Measurements from ENCODE around the gene IFITM5. TPM values are rescaled to one million over a fixed set of nuclear protein-coding genes. Genes with fewer than 3 reads are reported as not detected.
A peak's percentile ranks its signal among the peaks of the same experiment; 100 is the strongest.

Gene IFITM5
- total RNA-seq, 1 donor = not detected

DNA sequence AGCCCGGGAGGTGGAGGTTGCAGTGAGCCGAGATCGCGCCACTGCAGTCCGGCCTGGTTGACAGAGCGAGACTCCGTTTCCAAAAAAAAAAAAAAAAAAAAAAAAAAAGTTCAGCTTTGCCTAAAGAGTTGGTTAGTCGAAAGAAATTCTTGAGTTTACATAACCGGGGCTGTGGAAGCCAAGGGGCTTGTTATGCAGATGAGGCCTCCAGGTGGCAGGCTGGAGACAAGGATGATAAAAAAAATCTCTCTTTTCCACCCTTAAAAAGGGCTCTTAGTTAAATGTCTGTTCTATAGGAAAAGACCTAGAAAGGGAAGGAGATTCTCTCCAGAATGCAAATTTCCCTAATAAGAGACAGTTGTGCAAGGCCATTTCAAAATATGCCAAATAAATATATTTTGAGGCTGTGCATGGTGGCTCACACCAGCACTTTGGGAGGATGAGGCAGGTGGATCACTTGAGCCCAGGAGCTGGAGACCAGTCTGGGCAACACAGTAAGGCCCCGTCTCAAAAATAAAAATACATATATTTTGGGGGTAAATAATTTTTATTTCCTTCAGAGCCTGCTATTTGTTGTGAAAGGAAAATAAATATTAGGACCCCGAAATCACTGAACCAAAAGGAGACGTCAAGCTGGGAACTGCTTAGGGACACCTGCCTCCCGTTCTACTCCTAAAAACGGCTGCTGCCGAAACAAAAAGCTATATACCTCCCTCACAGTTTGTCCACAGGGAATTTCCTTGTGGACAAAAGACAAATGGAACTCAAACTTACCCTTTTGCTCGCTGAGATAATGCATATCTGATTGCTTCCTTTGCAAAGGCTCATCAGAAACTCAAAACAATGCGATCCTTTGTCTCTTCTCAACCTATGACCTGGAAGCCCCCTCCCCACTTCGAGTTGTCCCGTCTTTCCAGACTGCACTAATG is 5.9 kb upstream of the IFITM5 start:
- no peak overlapping the region for H3K4me3 ChIP-seq (ENCODE audit: low read depth, low read length)
- peak; percentile 90 for DNase-seq (ENCODE audit: low read depth)
- TF ChIP-seq, protein P1, sequence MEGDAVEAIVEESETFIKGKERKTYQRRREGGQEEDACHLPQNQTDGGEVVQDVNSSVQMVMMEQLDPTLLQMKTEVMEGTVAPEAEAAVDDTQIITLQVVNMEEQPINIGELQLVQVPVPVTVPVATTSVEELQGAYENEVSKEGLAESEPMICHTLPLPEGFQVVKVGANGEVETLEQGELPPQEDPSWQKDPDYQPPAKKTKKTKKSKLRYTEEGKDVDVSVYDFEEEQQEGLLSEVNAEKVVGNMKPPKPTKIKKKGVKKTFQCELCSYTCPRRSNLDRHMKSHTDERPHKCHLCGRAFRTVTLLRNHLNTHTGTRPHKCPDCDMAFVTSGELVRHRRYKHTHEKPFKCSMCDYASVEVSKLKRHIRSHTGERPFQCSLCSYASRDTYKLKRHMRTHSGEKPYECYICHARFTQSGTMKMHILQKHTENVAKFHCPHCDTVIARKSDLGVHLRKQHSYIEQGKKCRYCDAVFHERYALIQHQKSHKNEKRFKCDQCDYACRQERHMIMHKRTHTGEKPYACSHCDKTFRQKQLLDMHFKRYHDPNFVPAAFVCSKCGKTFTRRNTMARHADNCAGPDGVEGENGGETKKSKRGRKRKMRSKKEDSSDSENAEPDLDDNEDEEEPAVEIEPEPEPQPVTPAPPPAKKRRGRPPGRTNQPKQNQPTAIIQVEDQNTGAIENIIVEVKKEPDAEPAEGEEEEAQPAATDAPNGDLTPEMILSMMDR (IDR thresholded peaks at IDR 0.05; ENCODE audit: insufficient read depth, low read length) = peak; percentile 83

DNA sequence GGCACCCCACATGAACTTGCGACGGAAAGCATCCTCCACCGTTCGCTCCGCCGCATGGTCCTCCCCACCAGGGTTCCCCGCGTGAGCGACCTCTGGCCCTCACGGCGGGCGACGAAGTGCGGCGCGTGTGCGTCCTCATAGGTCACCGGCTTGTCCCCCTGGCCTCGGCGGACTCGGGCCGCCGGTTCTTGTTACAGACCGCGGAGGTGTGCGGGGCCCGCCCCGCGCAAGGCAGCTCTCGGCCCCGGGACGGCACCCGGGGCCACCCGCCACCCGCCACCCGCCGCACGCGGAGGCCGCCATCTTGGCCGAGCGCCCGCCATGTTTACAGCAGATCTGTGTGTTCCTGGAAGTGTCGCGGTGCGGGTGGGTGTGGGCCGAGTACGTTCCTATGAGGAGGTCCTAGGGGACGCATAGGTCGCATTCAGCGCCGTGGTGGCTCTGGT is 4.8 kb upstream of the IFITM5 start:
- no peak for DNase-seq (ENCODE audit: low read depth)
- no peak overlapping the region for H3K4me3 ChIP-seq (ENCODE audit: low read depth, low read length)
- TF ChIP-seq, protein P1 (IDR thresholded peaks at IDR 0.05; ENCODE audit: insufficient read depth, low read length) = no peak

DNA sequence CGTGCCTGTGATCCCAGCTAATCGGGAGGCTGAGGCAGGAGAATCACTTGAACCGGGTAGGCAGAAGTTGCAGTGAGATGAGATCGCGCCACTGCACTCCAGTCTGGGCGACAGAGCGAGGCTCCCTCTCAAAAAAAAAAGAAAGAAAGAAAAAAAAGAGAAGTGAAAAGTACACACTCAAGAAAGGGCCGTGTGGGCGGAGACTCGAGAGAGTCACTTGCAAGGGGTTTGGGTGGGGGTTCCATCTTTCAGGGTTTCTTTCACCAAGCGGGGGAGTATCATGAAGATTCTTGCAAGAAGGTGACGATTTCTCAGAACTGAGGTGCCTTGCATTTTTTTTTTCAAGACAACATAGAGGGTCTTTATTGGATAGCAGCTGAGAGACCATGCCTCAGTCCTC is 4.0 kb upstream of the IFITM5 start:
- H3K4me3 ChIP-seq (ENCODE audit: low read depth, low read length) = no peak overlapping the region
- no peak for DNase-seq (ENCODE audit: low read depth)
- TF ChIP-seq, protein P1 (IDR thresholded peaks at IDR 0.05; ENCODE audit: insufficient read depth, low read length) = no peak

DNA sequence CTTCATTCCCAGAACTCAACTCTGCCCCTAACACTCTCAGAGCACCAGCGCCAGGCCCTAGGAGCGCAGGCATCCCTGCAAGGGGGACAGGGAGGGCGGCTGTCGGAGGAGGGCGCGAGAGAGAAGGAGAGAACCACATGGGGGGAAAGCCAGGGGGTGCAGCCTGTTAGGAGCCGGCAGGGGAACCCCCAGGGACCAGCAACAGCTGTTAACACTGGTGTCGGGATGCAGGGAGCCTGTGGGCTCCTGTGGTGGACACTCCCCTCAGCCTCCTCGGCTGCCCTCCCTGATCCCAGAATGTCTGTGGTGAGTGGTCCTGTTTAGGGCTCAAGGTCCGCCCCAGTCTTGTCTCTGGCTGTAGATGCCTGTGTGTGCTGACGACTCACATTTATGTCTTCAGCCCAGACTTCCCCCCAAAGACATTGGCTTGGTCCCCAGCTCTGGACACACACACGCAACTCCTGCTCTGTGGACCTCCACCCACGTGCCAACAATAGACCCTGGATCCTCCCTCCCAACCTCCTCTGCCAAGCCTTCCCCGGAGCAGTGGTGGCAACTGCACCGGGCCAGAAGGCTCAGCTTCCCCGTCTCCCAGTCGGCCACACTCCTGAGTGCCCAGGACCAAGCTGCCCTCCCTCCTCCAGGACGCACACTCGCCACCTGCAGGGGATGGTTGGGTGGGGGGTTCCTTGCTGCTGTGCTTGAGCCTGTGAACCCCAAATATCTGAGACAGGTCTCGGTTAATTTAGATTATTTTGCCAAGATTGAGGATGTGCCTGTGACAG is 817 bp upstream of the IFITM5 start:
- no peak overlapping the region for H3K4me3 ChIP-seq (ENCODE audit: low read depth, low read length)
- peak; percentile 68 for DNase-seq (ENCODE audit: low read depth)
- TF ChIP-seq, protein P1 (IDR thresholded peaks at IDR 0.05; ENCODE audit: insufficient read depth, low read length) = peak; percentile 28

DNA sequence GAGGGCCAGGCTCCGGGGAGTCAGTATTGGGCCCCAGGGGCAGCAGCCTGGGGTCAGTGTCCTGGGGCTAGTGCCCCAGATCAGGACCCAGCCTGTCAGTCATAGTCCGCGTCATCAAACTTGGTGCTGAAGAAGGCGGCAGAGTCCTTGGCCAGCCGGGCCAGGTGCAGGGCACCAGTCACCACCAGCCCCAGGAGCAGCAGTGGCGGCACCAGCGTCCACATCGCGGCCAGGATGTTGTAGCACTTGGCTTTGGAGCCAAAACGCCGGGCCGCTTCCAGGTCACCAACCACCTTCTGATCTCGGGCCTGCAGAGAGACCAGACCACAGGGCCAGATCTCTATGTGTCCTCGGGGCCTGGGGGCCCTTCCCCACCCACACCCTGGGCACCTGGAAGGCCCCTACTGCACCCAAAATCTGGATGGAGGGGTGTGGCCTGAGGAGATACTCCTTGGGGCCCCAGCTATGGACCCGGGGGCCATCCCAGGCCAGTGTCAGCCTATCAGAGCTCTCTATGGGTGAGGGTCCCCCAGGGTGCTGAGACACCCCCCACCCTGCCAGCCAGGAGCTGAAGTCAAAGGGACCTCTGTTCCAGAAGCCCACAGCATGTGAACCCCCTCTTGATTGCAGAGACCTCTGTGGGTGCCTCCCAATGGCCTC is 790 bp downstream of the IFITM5 start:
- DNase-seq (ENCODE audit: low read depth) = no peak
- no peak overlapping the region for H3K4me3 ChIP-seq (ENCODE audit: low read depth, low read length)
- TF ChIP-seq, protein P1 (IDR thresholded peaks at IDR 0.05; ENCODE audit: insufficient read depth, low read length) = no peak

DNA sequence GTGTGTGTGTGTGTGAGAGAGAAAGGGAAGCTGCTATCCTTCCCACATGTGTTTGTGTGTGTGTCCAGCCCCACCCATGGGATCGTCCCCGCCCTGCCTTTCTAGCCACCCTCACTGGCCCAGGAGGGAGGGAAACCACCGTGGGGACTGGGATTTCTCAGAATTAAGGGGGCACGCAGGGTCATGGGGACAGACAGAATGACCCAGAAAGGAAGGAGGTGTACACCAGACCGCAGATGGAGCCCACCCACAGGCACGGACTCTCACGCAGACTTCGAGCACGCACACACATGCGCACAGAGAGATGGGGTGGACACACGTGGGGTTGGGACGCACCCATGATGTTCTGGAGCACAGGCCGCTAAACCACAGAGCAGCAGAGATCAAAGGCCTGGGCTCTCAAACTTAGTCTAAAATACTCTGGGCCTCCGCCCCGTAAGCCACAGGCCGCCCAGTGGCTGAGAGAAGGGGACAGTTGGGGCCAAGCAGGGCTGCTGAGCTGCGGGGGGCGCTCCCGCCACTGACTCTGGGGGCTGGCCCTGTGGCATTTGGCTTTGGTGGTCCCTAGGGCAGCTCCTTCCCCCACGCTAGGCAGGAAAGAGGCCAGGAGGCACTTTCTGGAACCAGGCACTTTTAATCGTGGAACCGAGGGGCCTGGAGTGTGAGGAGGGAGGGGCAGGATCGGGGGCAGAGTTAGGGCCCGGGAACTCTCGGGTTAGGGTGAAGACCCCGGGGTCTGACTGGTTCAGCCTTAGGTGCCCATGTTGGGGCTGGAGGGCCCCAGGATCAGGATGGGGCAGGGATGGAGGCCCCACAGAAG is 1.5 kb downstream of the IFITM5 start:
- TF ChIP-seq, protein P1 (IDR thresholded peaks at IDR 0.05; ENCODE audit: insufficient read depth, low read length) = no peak
- peak; percentile 63 for DNase-seq (ENCODE audit: low read depth)

More for the DNA sequence above, 1.5 kb downstream of the IFITM5 start:
- no peak overlapping the region for H3K4me3 ChIP-seq (ENCODE audit: low read depth, low read length)
